ENCODE data around the gene KCNT1. TPM values are rescaled to one million over a fixed set of nuclear protein-coding genes. Genes with fewer than 3 reads are reported as not detected.

The KCNT1 gene
- total RNA-seq, 4 donors from 2014 or later, result 0.21 TPM; not detected in 3

GRCh38 chr9:135757356-135757755 lies 55.4 kb downstream of the KCNT1 start:
- Histone ChIP-seq H3K9me3 (no peaks in the 10 kb centered on the region), H3K4me3 (replicated peaks in 1 of 3) (no peak overlapping the region), H3K36me3 (no peaks in the 10 kb centered on the region), H3K4me1 (no peaks in the 10 kb centered on the region), H3K27me3 (no peaks in the 10 kb centered on the region), H3K27ac (no peak overlapping the region)
- intact Hi-C loops (cut with DNase I), result no loop called here
- TF ChIP-seq CTCF (IDR thresholded peaks at IDR 0.05), result no peak
- TF ChIP-seq POLR2A (IDR thresholded peaks at IDR 0.05), result no peak
- 56 to 80% methylated on average over 1 to 9 of the region's 14 CpGs for WGBS, 2 donors
- DNase-seq, result no peak

DNA sequence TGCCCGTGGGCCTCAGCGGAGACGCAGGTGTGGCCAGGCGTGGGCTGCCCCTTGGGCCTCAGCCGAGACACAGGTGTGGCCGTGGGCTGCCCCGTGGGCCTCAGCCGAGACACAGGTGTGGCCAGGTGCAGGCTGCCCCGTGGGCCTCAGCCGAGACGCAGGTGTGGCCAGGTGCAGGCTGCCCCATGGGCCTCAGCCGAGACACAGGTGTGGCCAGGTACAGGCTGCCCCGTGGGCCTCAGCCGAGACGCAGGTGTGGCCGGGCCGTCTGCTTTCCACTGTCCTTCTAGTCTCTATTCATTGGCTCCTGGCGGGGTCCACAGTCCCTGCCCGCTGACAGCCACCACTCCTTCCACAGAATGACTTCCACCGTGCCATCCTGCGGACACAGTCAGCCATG lies 56.1 kb downstream of the KCNT1 start:
- TF ChIP-seq POLR2A (IDR thresholded peaks at IDR 0.05) (no peak), CTCF (IDR thresholded peaks at IDR 0.05) (no peak)
- intact Hi-C loops (cut with DNase I), result no loop called here
- no peaks in the 10 kb centered on the region for H3K9me3 ChIP-seq
- H3K27ac ChIP-seq, result no peak overlapping the region
- DNase-seq, result no peak
- no peaks in the 10 kb centered on the region for H3K36me3 ChIP-seq
- no peaks in the 10 kb centered on the region for H3K27me3 ChIP-seq
- WGBS, 2 donors, result 92 to 100% methylated on average over 2 to 8 of the region's 21 CpGs
- H3K4me3 ChIP-seq (replicated peaks in 1 of 3), result no peak overlapping the region
- H3K4me1 ChIP-seq, result no peaks in the 10 kb centered on the region

DNA sequence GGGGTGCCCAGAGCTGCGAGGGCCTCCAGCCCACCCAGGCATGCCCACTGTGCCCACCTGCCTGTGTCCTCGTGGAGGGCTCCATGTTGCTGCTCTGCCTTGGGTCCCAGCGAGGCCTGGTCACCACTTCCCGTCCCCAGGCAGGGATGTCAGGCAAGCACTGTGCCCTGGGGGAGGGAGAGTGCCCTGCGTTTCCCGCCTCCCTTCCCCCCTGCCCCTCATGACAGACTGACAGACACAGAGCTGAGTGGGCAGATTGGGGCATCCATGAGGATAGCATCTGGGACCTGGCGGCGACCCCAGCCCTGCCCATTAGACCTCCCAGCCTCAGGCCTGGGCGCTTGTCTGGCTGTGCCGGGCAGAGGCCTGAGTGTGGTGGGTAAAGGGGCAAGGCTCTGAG lies 56.9 kb downstream of the KCNT1 start:
- WGBS, 2 donors, result 85 to 86% methylated on average over 4 to 7 of the region's 10 CpGs
- intact Hi-C loops (cut with DNase I), result no loop called here
- H3K9me3 ChIP-seq, result no peaks in the 10 kb centered on the region
- H3K27ac ChIP-seq, result no peak overlapping the region
- TF ChIP-seq CTCF (IDR thresholded peaks at IDR 0.05) (no peak), POLR2A (IDR thresholded peaks at IDR 0.05) (no peak)
- no peaks in the 10 kb centered on the region for H3K27me3 ChIP-seq
- no peaks in the 10 kb centered on the region for H3K36me3 ChIP-seq
- no peaks in the 10 kb centered on the region for H3K4me1 ChIP-seq
- DNase-seq, result no peak
- H3K4me3 ChIP-seq (replicated peaks in 1 of 3), result no peak overlapping the region

GRCh38 chr9:135759676-135760300 lies 57.8 kb downstream of the KCNT1 start:
- H3K36me3 ChIP-seq, result no peaks in the 10 kb centered on the region
- intact Hi-C loops (cut with DNase I), result no loop called here
- no peaks in the 10 kb centered on the region for H3K4me1 ChIP-seq
- 91 to 94% methylated on average over 18 to 21 of the region's 24 CpGs for WGBS, 2 donors
- H3K4me3 ChIP-seq (replicated peaks in 1 of 3), result no peak overlapping the region
- TF ChIP-seq POLR2A (IDR thresholded peaks at IDR 0.05) (no peak), CTCF (IDR thresholded peaks at IDR 0.05) (no peak)
- DNase-seq, result no peak
- no peak overlapping the region for H3K27ac ChIP-seq
- no peaks in the 10 kb centered on the region for H3K27me3 ChIP-seq
- H3K9me3 ChIP-seq, result no peaks in the 10 kb centered on the region

GRCh38 chr9:135760465-135760864 lies 58.5 kb downstream of the KCNT1 start:
- Histone ChIP-seq H3K27me3 (no peaks in the 10 kb centered on the region), H3K27ac (no peak overlapping the region), H3K9me3 (no peaks in the 10 kb centered on the region), H3K4me3 (replicated peaks in 1 of 3) (no peak overlapping the region), H3K36me3 (no peaks in the 10 kb centered on the region), H3K4me1 (no peaks in the 10 kb centered on the region)
- TF ChIP-seq CTCF (IDR thresholded peaks at IDR 0.05), result no peak
- no peak for TF ChIP-seq POLR2A (IDR thresholded peaks at IDR 0.05)
- intact Hi-C loops (cut with DNase I), result no loop called here
- DNase-seq, result no peak
- WGBS, 2 donors, result 85 to 87% methylated on average over 10 to 12 of the region's 12 CpGs

All from thyroid gland (tissue), 4 donors.